K562 (cell line): Measurements from ENCODE around the gene DTNB. TPM values are rescaled to one million over a fixed set of nuclear protein-coding genes. Genes with fewer than 3 reads are reported as not detected.
"Not testable (repeated sequence)": the region's sequence is repeated elsewhere in the genome, so short reads cannot be mapped to it uniquely, and the experiment has no call there.

ENCODE experiments used
- ATAC-seq: fragments of 200-7000 bp; cut with Tn5 transposase; 3 replicates; pipeline ENCODE4 v1.9.1; 2020; ENCODE audit warnings: moderate library complexity
- BruUV-seq: library from RNA; stranded (reverse); fragments of 400-500 nt; replicated peaks from 2 replicates; lab custom pipeline; 2021; lab: Mats Ljungman, UMichigan
- CTCF ChIA-PET: fragments of 300-600 bp; formaldehyde crosslinking; extraction: SDS; loops from one replicate; lab custom pipeline; 2021; ENCODE audit warnings: low intra/inter-chr PET ratio; lab: Yijun Ruan, JAX
- POLR2A ChIA-PET: fragments of 300-600, 350-650 bp; sonication (Branson Sonifier 250); formaldehyde crosslinking; extraction: SDS; loops from one replicate; lab custom pipeline; 2021; ENCODE audit warnings: antibody characterized with exemption, inconsistent platforms; lab: Yijun Ruan, JAX
- DNase-seq, 4 experiments: peaks; one replicate each; pipeline versions ENCODE4 v3.0.0 to v3.0.0-alpha.2; 2011 to 2018; ENCODE audit warnings: low spot score in 3 of 4, mixed read lengths in 3 of 4; ENCODE audit errors: extremely low read depth in 1 of 4
- FAIRE-seq: peaks from 2 replicates; lab custom pipeline; 2011; peaks lifted over from hg19 to GRCh38; lab: Jason Lieb, UNC
- H2AFZ ChIP-seq: 2 replicates; pipeline ENCODE4 v1.6.0; 2011; ENCODE audit warnings: low read depth, low read length, control low read depth, inconsistent platforms
- H3K27ac ChIP-seq: fragments of 200-600 bp; 3 replicates; pipeline ENCODE4 v1.8.0; 2011; ENCODE audit warnings: low read depth, mild to moderate bottlenecking, control low read depth, inconsistent platforms, low read length, moderate library complexity, mixed read lengths; ENCODE audit errors: extremely low read depth
- H3K27me3 ChIP-seq, 2 experiments: fragments of 300-600 bp in 1 of 2; 2 replicates in 1 of 2; 3 replicates in 1 of 2; pipeline versions ENCODE4 v1.6.0 to v1.8.0; 2011; ENCODE audit warnings: inconsistent platforms in 2 of 2, low read length in 2 of 2, mild to moderate bottlenecking in 1 of 2, mixed read lengths in 1 of 2, moderate library complexity in 1 of 2; ENCODE audit not compliant: control insufficient read depth in 2 of 2, insufficient read depth in 2 of 2
- H3K36me3 ChIP-seq: fragments of 300-600 bp; 3 replicates; pipeline ENCODE4 v1.8.0; 2011; ENCODE audit warnings: mild to moderate bottlenecking, low read length, inconsistent platforms; ENCODE audit not compliant: control insufficient read depth, insufficient read depth
- H3K4me1 ChIP-seq, 2 experiments: fragments of 200-600 bp in 1 of 2; replicated peaks in 1 of 2; 2 replicates in 1 of 2; 3 replicates in 1 of 2; pipeline versions ENCODE4 v1.5.1 to v1.8.0; 2011; ENCODE audit warnings: inconsistent platforms in 2 of 2, low read length in 2 of 2, mild to moderate bottlenecking in 1 of 2, mixed read lengths in 1 of 2, moderate library complexity in 1 of 2; ENCODE audit not compliant: control insufficient read depth in 2 of 2, insufficient read depth in 2 of 2
- H3K4me2 ChIP-seq: 2 replicates; pipeline ENCODE4 v1.6.1; 2011; ENCODE audit warnings: low read length, control low read depth, inconsistent platforms, mixed read lengths; ENCODE audit not compliant: insufficient read depth
- H3K4me3 ChIP-seq: fragments of 200-600 bp; sonication (generic), shearing (Covaris generic); 2 replicates; pipeline ENCODE4 v1.5.1; 2016; ENCODE audit warnings: control low read depth, inconsistent platforms
- H3K79me2 ChIP-seq: fragments of 200-600 bp; 3 replicates; pipeline ENCODE4 v1.8.0; 2011; ENCODE audit warnings: low read length, inconsistent platforms; ENCODE audit not compliant: control insufficient read depth, insufficient read depth
- H3K9ac ChIP-seq, 2 experiments: 2 replicates each; pipeline versions ENCODE4 v1.6.0 to v1.6.1; 2011; ENCODE audit warnings: low read depth in 2 of 2, low read length in 2 of 2, control low read depth in 1 of 2, inconsistent platforms in 1 of 2, mild to moderate bottlenecking in 1 of 2, mixed read lengths in 1 of 2; ENCODE audit not compliant: insufficient read depth in 1 of 2
- H3K9me1 ChIP-seq: one replicate; pipeline ENCODE4 v1.6.0; 2011; ENCODE audit warnings: inconsistent platforms, mild to moderate bottlenecking, low read length, moderate library complexity; ENCODE audit not compliant: control insufficient read depth, insufficient read depth
- H3K9me3 ChIP-seq: replicated peaks from 2 replicates; pipeline ENCODE4 v1.5.1; 2011; ENCODE audit warnings: low read depth, low read length, inconsistent platforms; ENCODE audit not compliant: control insufficient read depth, insufficient read depth
- H4K20me1 ChIP-seq: replicated peaks from 2 replicates; pipeline ENCODE4 v1.6.1; 2011; ENCODE audit warnings: low read length, inconsistent platforms, mixed read lengths; ENCODE audit not compliant: control insufficient read depth, insufficient read depth
- EP400 ChIP-seq: fragments of 450-650 bp; IDR thresholded peaks from 2 replicates; pipeline ENCODE4 v1.6.1; 2017; ENCODE audit warnings: antibody characterized with exemption, mild to moderate bottlenecking, moderate library complexity
- ILK ChIP-seq: fragments of 450-650 bp; IDR thresholded peaks from 2 replicates; pipeline ENCODE4 v1.6.1; 2016; ENCODE audit warnings: missing genetic modification characterization, low read depth, mild to moderate bottlenecking, missing compliant biosample characterization, moderate library complexity, borderline replicate concordance
- WGBS: fragments of 100-300 bp; shearing (Covaris generic); methylation state at CpG from one replicate; pipeline ENCODE4 v1.1.6; 2016; ENCODE audit warnings: low coverage, mixed read lengths; ENCODE audit not compliant: insufficient coverage; ENCODE audit errors: missing lambda C conversion rate; 5-methylcytosine and 5-hydroxymethylcytosine counted together
- in situ Hi-C: fragments of 300-500 bp; cut with MboI; formaldehyde crosslinking; loops from 4 replicates; pipeline ENCODE4 v1.15.0; 2018; ENCODE audit warnings: inconsistent platforms, mixed read lengths
- intact Hi-C: fragments of 100-400 bp; cut with micrococcal nuclease; formaldehyde crosslinking; loops from 2 replicates; pipeline ENCODE4 v1.14.2; 2022
- polyA plus RNA-seq, 8 experiments: library from polyadenylated mRNA; depleted of rRNA in 4 of 8; stranded (reverse) in 5 of 8; unstranded in 3 of 8; fragments of >200 nt; fragmentation: Nextera tagmentation in 2 of 8; fragmentation: Illumina TruSeq in 1 of 8; extraction: Ambion mirVana in 2 of 8; extraction: Trizol in 1 of 8; gene quantifications; 2 replicates each; pipeline versions ENCODE4 v1.2.1 to v1.2.3, GENCODE V29; 2011 to 2014; ENCODE audit warnings: inconsistent platforms in 1 of 8, missing spikeins in 1 of 8
- total RNA-seq, 7 experiments: library from RNA; depleted of rRNA in 6 of 7; stranded (reverse); fragments of >200 nt in 6 of 7; fragmentation: Illumina TruSeq in 2 of 7; extraction: Trizol in 2 of 7; gene quantifications; 2 replicates each; pipeline versions ENCODE4 v1.2.1 to v1.2.3, GENCODE V29; 2011 to 2021; ENCODE audit warnings: low replicate concordance in 1 of 7
- TF ChIP-seq, protein P1 (sequence below), 2 experiments: fragments of 450-650 bp in 1 of 2; sonication (generic) in 1 of 2; formaldehyde crosslinking in 1 of 2; IDR thresholded peaks; 2 replicates each; pipeline versions ENCODE4 v1.7.1 to v1.9.0; 2016 to 2022; ENCODE audit warnings: inconsistent platforms in 1 of 2, mild to moderate bottlenecking in 1 of 2, missing genetic modification reagents in 1 of 2

DTNB gene
- total and polyA plus RNA-seq, 9 of the 15 experiments (the other 6 are each of a cell fraction or from before 2014, with no cell fraction given): 0.18 to 2.0 (median 0.77) TPM; not detected in 2

DNA sequence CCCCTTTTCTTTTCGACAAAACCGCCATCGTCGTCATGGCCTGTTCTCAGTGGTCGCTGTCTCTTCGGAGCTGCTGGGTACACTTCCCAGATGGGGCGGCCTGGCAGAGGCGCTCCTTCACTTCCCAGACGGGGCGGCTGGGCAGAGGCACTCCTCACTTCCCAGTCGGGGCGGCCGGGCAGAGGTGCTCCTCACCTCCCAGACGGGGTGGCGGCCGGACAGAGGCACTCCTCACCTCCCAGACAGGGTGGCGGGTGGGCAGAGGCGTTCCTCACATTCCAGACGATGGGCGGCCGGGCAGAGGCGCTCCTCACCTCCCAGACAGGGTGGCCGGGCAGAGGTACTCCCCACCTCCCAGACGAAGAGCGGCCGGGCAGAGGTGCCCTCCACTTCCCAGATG lies 138.9 kb downstream of the DTNB start (continued):
- TF ChIP-seq, protein P1, sequence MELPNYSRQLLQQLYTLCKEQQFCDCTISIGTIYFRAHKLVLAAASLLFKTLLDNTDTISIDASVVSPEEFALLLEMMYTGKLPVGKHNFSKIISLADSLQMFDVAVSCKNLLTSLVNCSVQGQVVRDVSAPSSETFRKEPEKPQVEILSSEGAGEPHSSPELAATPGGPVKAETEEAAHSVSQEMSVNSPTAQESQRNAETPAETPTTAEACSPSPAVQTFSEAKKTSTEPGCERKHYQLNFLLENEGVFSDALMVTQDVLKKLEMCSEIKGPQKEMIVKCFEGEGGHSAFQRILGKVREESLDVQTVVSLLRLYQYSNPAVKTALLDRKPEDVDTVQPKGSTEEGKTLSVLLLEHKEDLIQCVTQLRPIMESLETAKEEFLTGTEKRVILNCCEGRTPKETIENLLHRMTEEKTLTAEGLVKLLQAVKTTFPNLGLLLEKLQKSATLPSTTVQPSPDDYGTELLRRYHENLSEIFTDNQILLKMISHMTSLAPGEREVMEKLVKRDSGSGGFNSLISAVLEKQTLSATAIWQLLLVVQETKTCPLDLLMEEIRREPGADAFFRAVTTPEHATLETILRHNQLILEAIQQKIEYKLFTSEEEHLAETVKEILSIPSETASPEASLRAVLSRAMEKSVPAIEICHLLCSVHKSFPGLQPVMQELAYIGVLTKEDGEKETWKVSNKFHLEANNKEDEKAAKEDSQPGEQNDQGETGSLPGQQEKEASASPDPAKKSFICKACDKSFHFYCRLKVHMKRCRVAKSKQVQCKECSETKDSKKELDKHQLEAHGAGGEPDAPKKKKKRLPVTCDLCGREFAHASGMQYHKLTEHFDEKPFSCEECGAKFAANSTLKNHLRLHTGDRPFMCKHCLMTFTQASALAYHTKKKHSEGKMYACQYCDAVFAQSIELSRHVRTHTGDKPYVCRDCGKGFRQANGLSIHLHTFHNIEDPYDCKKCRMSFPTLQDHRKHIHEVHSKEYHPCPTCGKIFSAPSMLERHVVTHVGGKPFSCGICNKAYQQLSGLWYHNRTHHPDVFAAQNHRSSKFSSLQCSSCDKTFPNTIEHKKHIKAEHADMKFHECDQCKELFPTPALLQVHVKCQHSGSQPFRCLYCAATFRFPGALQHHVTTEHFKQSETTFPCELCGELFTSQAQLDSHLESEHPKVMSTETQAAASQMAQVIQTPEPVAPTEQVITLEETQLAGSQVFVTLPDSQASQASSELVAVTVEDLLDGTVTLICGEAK (IDR thresholded peaks at IDR 0.05): no peak
- TF ChIP-seq, protein P1 (CRISPR knock-in tag; IDR thresholded peaks at IDR 0.05): no peak
- TF ChIP-seq ILK (tag) (no peak), EP400 (no peak)

DNA sequence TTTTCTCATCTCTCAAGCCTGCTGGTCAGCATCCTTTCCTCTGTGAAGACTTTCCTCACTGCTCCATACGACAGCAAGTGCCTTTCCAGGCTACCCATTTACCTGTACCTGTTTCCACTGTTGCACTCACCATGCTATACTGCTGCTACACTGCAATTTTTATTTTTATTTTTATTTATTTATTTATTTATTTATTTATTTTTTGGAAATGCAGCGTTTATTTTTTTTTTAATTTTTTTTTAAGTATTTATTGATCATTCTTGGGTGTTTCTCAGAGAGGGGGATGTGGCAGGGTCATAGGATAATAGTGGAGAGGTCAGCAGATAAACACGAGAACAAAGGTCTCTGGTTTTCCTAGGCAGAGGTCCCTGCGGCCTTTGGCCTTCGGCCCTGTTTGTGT lies 139.6 kb downstream of the DTNB start:
- in situ Hi-C loops, H3K9me1 ChIP-seq, H3K9me3 ChIP-seq, POLR2A ChIA-PET, H3K79me2 ChIP-seq, H3K27ac ChIP-seq, intact Hi-C loops, H3K36me3 ChIP-seq, H3K27me3 ChIP-seq, FAIRE-seq, CTCF ChIA-PET, ATAC-seq, H2AFZ ChIP-seq, H3K4me2 ChIP-seq, H3K9ac ChIP-seq, H3K4me1 ChIP-seq, DNase-seq, H4K20me1 ChIP-seq, H3K4me3 ChIP-seq, BruUV-seq: not testable (repeated sequence)
- WGBS: 3% methylated on average over 5 of the region's 5 CpGs
